ENCODE data around the gene KRTAP5-9.
"Not testable (repeated sequence)": the region's sequence is repeated elsewhere in the genome, so short reads cannot be mapped to it uniquely, and the experiment has no call there.

DNA sequence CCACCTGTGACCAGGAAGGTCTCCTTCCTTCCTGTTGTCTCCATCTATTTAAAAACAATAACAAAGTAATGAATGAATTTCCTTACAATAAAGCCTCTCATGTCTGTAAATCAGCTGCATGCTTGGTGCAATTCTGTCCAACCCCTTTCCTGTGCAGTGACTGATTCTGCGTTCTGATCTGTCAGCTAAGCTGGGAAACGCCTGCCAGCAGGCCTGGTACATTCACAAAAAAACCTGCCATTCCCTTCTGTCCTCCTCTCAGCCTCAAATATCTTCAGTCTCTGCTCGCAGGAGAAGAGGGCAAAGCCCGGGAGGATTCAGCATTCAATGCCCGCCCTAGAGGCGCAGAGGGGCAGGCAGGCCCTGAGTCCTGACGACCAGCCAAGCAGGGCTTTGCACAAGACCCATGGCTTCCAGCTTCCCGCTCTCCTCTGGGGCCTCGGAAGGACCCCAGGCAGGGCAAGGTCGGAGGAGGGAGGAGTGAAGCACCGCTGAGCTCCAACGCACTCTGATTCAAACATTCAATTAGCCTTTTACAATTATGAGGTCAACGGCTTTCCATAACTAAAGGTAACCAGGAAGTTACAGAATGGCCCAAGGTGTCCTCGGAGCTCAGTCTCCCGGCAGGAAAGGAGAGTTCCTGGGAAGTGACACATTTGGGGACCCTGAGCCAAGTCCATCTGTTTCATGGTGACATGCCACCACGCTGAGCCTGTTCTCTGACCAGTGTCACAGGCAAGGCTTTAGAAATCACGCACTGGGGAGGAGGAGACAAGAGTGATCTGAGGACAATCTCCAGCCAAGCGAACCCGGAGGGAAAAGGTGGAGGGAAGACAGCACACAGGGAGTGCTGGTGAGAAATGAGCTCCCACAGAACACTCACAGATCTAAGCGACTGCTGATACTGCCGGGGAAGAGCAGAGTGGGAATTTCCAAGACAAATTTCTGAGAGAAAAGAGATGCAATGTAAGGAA lies 18.7 kb downstream of the KRTAP5-9 start:
- TF ChIP-seq, protein P1, sequence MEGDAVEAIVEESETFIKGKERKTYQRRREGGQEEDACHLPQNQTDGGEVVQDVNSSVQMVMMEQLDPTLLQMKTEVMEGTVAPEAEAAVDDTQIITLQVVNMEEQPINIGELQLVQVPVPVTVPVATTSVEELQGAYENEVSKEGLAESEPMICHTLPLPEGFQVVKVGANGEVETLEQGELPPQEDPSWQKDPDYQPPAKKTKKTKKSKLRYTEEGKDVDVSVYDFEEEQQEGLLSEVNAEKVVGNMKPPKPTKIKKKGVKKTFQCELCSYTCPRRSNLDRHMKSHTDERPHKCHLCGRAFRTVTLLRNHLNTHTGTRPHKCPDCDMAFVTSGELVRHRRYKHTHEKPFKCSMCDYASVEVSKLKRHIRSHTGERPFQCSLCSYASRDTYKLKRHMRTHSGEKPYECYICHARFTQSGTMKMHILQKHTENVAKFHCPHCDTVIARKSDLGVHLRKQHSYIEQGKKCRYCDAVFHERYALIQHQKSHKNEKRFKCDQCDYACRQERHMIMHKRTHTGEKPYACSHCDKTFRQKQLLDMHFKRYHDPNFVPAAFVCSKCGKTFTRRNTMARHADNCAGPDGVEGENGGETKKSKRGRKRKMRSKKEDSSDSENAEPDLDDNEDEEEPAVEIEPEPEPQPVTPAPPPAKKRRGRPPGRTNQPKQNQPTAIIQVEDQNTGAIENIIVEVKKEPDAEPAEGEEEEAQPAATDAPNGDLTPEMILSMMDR (IDR thresholded peaks at IDR 0.05 in 8 of 11, conservative IDR thresholded peaks at IDR 0.05 in 3 of 11), result not testable (repeated sequence)
- not testable (repeated sequence) for TF ChIP-seq POLR2AphosphoS5 (IDR thresholded peaks at IDR 0.05)
